ENCODE data around the gene BASP1.

DNA sequence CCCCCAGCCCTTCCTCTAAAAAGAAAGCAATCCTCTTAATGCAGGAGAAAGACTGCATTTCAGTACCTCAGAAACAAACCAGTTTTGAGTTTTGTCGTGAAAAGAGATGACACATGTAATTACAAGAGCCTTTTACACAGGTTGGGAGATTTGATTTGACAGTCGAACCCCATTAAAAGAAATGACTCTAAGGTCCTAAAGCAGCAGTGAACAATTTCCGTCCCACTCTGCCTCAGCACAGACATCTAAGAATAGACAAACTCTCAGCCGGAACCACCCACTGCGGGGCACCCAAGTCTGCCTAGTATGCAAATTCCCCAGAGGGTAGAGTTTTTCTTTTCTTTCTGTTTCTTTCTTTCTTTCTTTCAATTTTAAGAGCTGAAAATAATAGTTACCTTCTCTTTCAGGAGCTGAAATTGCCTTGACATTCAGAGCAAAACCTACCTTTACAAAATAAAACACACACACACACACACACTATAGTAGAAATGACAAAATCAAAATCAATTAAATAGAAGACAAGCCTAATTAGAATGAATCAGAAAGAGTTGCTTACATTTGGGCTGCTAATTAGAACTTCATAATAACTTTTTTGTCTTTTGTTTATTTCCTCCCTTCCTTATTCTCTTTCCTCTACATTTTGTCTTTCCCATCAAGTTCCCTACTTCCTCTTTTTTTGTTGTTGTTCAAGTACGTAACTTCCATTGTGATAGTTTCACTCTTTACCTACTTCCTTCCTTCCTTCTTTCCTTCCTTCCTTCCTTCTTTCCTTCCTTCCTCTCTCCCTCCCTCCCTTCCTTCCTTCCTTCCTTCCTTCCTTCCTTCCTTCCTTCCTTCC is 65.1 kb downstream of the BASP1 start:
- TF ChIP-seq TCF12 (IDR thresholded peaks at IDR 0.05), result no peak
- TF ChIP-seq, protein P1, sequence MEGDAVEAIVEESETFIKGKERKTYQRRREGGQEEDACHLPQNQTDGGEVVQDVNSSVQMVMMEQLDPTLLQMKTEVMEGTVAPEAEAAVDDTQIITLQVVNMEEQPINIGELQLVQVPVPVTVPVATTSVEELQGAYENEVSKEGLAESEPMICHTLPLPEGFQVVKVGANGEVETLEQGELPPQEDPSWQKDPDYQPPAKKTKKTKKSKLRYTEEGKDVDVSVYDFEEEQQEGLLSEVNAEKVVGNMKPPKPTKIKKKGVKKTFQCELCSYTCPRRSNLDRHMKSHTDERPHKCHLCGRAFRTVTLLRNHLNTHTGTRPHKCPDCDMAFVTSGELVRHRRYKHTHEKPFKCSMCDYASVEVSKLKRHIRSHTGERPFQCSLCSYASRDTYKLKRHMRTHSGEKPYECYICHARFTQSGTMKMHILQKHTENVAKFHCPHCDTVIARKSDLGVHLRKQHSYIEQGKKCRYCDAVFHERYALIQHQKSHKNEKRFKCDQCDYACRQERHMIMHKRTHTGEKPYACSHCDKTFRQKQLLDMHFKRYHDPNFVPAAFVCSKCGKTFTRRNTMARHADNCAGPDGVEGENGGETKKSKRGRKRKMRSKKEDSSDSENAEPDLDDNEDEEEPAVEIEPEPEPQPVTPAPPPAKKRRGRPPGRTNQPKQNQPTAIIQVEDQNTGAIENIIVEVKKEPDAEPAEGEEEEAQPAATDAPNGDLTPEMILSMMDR (IDR thresholded peaks at IDR 0.05), result no peak
- no peak for TF ChIP-seq SIN3A (IDR thresholded peaks at IDR 0.05; ENCODE audit: borderline replicate concordance, low read depth, low read length)
- TF ChIP-seq, protein P2, sequence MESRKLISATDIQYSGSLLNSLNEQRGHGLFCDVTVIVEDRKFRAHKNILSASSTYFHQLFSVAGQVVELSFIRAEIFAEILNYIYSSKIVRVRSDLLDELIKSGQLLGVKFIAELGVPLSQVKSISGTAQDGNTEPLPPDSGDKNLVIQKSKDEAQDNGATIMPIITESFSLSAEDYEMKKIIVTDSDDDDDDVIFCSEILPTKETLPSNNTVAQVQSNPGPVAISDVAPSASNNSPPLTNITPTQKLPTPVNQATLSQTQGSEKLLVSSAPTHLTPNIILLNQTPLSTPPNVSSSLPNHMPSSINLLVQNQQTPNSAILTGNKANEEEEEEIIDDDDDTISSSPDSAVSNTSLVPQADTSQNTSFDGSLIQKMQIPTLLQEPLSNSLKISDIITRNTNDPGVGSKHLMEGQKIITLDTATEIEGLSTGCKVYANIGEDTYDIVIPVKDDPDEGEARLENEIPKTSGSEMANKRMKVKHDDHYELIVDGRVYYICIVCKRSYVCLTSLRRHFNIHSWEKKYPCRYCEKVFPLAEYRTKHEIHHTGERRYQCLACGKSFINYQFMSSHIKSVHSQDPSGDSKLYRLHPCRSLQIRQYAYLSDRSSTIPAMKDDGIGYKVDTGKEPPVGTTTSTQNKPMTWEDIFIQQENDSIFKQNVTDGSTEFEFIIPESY (IDR thresholded peaks at IDR 0.05; ENCODE audit: borderline replicate concordance, low read depth), result no peak
- TF ChIP-seq, protein P3, sequence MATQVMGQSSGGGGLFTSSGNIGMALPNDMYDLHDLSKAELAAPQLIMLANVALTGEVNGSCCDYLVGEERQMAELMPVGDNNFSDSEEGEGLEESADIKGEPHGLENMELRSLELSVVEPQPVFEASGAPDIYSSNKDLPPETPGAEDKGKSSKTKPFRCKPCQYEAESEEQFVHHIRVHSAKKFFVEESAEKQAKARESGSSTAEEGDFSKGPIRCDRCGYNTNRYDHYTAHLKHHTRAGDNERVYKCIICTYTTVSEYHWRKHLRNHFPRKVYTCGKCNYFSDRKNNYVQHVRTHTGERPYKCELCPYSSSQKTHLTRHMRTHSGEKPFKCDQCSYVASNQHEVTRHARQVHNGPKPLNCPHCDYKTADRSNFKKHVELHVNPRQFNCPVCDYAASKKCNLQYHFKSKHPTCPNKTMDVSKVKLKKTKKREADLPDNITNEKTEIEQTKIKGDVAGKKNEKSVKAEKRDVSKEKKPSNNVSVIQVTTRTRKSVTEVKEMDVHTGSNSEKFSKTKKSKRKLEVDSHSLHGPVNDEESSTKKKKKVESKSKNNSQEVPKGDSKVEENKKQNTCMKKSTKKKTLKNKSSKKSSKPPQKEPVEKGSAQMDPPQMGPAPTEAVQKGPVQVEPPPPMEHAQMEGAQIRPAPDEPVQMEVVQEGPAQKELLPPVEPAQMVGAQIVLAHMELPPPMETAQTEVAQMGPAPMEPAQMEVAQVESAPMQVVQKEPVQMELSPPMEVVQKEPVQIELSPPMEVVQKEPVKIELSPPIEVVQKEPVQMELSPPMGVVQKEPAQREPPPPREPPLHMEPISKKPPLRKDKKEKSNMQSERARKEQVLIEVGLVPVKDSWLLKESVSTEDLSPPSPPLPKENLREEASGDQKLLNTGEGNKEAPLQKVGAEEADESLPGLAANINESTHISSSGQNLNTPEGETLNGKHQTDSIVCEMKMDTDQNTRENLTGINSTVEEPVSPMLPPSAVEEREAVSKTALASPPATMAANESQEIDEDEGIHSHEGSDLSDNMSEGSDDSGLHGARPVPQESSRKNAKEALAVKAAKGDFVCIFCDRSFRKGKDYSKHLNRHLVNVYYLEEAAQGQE (IDR thresholded peaks at IDR 0.05; ENCODE audit: low read depth, low read length), result no peak
- TF ChIP-seq GATA2 (CRISPR knock-in tag; IDR thresholded peaks at IDR 0.05), result no peak
- no peak for TF ChIP-seq SMC3 (IDR thresholded peaks at IDR 0.05; ENCODE audit: low read depth, low read length)
- TF ChIP-seq, protein P4, sequence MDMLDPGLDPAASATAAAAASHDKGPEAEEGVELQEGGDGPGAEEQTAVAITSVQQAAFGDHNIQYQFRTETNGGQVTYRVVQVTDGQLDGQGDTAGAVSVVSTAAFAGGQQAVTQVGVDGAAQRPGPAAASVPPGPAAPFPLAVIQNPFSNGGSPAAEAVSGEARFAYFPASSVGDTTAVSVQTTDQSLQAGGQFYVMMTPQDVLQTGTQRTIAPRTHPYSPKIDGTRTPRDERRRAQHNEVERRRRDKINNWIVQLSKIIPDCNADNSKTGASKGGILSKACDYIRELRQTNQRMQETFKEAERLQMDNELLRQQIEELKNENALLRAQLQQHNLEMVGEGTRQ (IDR thresholded peaks at IDR 0.05; ENCODE audit: borderline replicate concordance, low read depth, low read length), result no peak
- no peak for TF ChIP-seq RAD21 (IDR thresholded peaks at IDR 0.05; ENCODE audit: low read length)
- no peak for TF ChIP-seq NRF1 (IDR thresholded peaks at IDR 0.05; ENCODE audit: low read depth, low read length)
- no peak for TF ChIP-seq EZH2phosphoT487 (IDR thresholded peaks at IDR 0.05; ENCODE audit: borderline replicate concordance, low read depth)
- TF ChIP-seq POLR2AphosphoS5 (IDR thresholded peaks at IDR 0.05; ENCODE audit: low read depth, low read length), result no peak
- no peak for TF ChIP-seq GABPA (IDR thresholded peaks at IDR 0.05; ENCODE audit: low read depth)
